Measurements from ENCODE around the gene PASK. TPM values are rescaled to one million over a fixed set of nuclear protein-coding genes. Genes with fewer than 3 reads are reported as not detected.
"Not testable (repeated sequence)": the region's sequence is repeated elsewhere in the genome, so short reads cannot be mapped to it uniquely, and the experiment has no call there.

The PASK gene
- total RNA-seq, 1 experiment from 2014 or later: 45.8 TPM

GRCh38 chr2:241107031-241107783, 42.1 kb downstream of the PASK start (continued):
- TF ChIP-seq CBX3 (IDR thresholded peaks at IDR 0.05; ENCODE audit: low read depth) (no peak), POLR2A (IDR thresholded peaks at IDR 0.05; ENCODE audit: borderline replicate concordance, extremely low read depth, insufficient read depth, insufficient read length) (no peak)

GRCh38 chr2:241105641-241106040, 43.6 kb downstream of the PASK start:
- DNase-seq (ENCODE audit: low read depth, low spot score) (no peak), ATAC-seq (no peak)
- H3K9me3 ChIP-seq (ENCODE audit: control insufficient read depth in 1 of 2, insufficient read depth in 1 of 2, low read depth in 1 of 2, low read length in 2 of 2): no peaks in the 10 kb centered on the region
- no peak overlapping the region for H3K4me2 ChIP-seq (ENCODE audit: low read length)
- POLR2A ChIA-PET: no interaction called here
- RAD21 ChIA-PET (ENCODE audit: low non-redundant PET in 1 of 2, low total read pairs in 2 of 2, uncharacterized antibody in 2 of 2, unreplicated experiment in 2 of 2): no interaction called here
- no peaks in the 10 kb centered on the region for H4K20me1 ChIP-seq (ENCODE audit: insufficient read depth)
- CTCF ChIA-PET: no interaction called here
- no TSS peak for BruUV-seq (replicated peaks)
- H3K9me2 ChIP-seq (ENCODE audit: insufficient read depth): no peaks in the 10 kb centered on the region
- H2AFZ ChIP-seq (ENCODE audit: low read depth, low read length, poor library complexity, severe bottlenecking): no peak overlapping the region
- H3K4me1 ChIP-seq (ENCODE audit: control insufficient read depth in 1 of 2, insufficient read depth in 2 of 2, low read length in 2 of 2): peaks cover 10 to 15% of the 10 kb centered on the region in 2 experiments
- H3K27me3 ChIP-seq (ENCODE audit: insufficient read depth, low read length): no peaks in the 10 kb centered on the region
- no peak overlapping the region for H3K9ac ChIP-seq (ENCODE audit: low read length)
- H3K36me3 ChIP-seq (ENCODE audit: control insufficient read depth in 1 of 2, insufficient read depth in 2 of 2, low read length in 2 of 2): peaks cover 0 to 4% of the 10 kb centered on the region in 2 experiments; a peak in 1 of 4 replicates
- no peak overlapping the region for H3K27ac ChIP-seq (ENCODE audit: low read depth, low read length)
- intact Hi-C loops (cut with micrococcal nuclease): no loop called here
- H3K79me2 ChIP-seq (ENCODE audit: insufficient read depth, low read length): peaks cover 15% of the 10 kb centered on the region
- TF ChIP-seq CBX3 (IDR thresholded peaks at IDR 0.05; ENCODE audit: low read depth) (no peak), EGR1 (IDR thresholded peaks at IDR 0.05; ENCODE audit: low read depth) (no peak), POLR2A (IDR thresholded peaks at IDR 0.05; ENCODE audit: borderline replicate concordance, extremely low read depth, insufficient read depth, insufficient read length) (no peak), SP1 (IDR thresholded peaks at IDR 0.05; ENCODE audit: low read depth) (no peak), RAD21 (IDR thresholded peaks at IDR 0.05; ENCODE audit: low read depth) (no peak), MAX (IDR thresholded peaks at IDR 0.05) (no peak), EZH2phosphoT487 (IDR thresholded peaks at IDR 0.05; ENCODE audit: borderline replicate concordance) (no peak), ZFX (IDR thresholded peaks at IDR 0.05) (no peak), ZNF274 (IDR thresholded peaks at IDR 0.05; ENCODE audit: low read depth, low read length) (no peak), SRF (IDR thresholded peaks at IDR 0.05; ENCODE audit: low read depth) (no peak), ZBTB33 (IDR thresholded peaks at IDR 0.05; ENCODE audit: extremely low read depth, insufficient replicate concordance, low read length) (no peak), EZH2 (IDR thresholded peaks at IDR 0.05) (no peak), POLR2AphosphoS5 (IDR thresholded peaks at IDR 0.05; ENCODE audit: low read depth, low read length) (no peak), JUND (IDR thresholded peaks at IDR 0.05) (no peak)
- H3K4me3 ChIP-seq (replicated peaks in 1 of 2; ENCODE audit: low read depth in 1 of 2, low read length in 2 of 2): no peak overlapping the region

DNA sequence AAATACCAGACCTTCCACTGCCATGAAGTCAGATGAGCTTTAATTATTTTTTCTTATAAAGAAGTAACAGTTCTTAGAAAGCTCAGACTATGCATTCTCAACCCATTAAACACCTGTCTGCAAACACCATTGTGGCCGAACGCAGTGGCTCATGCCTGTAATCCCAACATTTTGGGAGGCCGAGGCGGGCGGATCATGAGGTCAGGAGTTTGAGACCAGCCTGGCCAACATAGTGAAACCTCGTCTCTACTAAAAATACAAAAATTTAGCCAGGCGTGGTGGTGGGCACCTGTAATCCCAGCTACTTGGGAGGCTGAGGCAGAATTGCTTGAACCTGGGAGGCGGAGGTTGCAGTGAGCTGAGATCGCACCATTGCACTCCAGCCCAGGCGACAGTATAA, 44.7 kb downstream of the PASK start:
- H4K20me1 ChIP-seq (ENCODE audit: insufficient read depth); intact Hi-C loops (cut with micrococcal nuclease); H2AFZ ChIP-seq (ENCODE audit: low read depth, low read length, poor library complexity, severe bottlenecking); H3K9me2 ChIP-seq (ENCODE audit: insufficient read depth); BruUV-seq (replicated peaks); H3K4me3 ChIP-seq (replicated peaks in 1 of 2; ENCODE audit: low read depth in 1 of 2, low read length in 2 of 2); H3K36me3 ChIP-seq (ENCODE audit: control insufficient read depth in 1 of 2, insufficient read depth in 2 of 2, low read length in 2 of 2); H3K27ac ChIP-seq (ENCODE audit: low read depth, low read length); RAD21 ChIA-PET (ENCODE audit: low non-redundant PET in 1 of 2, low total read pairs in 2 of 2, uncharacterized antibody in 2 of 2, unreplicated experiment in 2 of 2); DNase-seq (ENCODE audit: low read depth, low spot score); H3K9me3 ChIP-seq (ENCODE audit: control insufficient read depth in 1 of 2, insufficient read depth in 1 of 2, low read depth in 1 of 2, low read length in 2 of 2); H3K4me2 ChIP-seq (ENCODE audit: low read length); ATAC-seq; H3K9ac ChIP-seq (ENCODE audit: low read length); CTCF ChIA-PET; H3K27me3 ChIP-seq (ENCODE audit: insufficient read depth, low read length): not testable (repeated sequence)
- H3K4me1 ChIP-seq (ENCODE audit: control insufficient read depth in 1 of 2, insufficient read depth in 2 of 2, low read length in 2 of 2): peaks cover 10 to 15% of the 10 kb centered on the region in 2 experiments
- POLR2A ChIA-PET: interaction anchor here (0.9 kb wide), 1 partner anchor 45 kb away, joined by 3 read pairs; the partner anchor contains the start of gene PASK
- peaks cover 25% of the 10 kb centered on the region for H3K79me2 ChIP-seq (ENCODE audit: insufficient read depth, low read length)

Data from HCT116 (cell line).